LNCaP clone FGC (cell line): ENCODE data around the gene GARIN5A.
A peak's percentile ranks its signal among the peaks of the same experiment; 100 is the strongest.

ENCODE experiments used
- DNase-seq: peaks from one replicate; pipeline ENCODE4 v3.0.0-alpha.2; 2011; ENCODE audit warnings: low read depth
- H3K4me3 ChIP-seq: 2 replicates; pipeline ENCODE4 v1.5.1; 2011; ENCODE audit warnings: mild to moderate bottlenecking, low read depth, low read length, control low read depth
- CTCF ChIP-seq: IDR thresholded peaks from 2 replicates; pipeline ENCODE4 v1.5.1; 2012; ENCODE audit warnings: mild to moderate bottlenecking; ENCODE audit not compliant: control insufficient read depth, insufficient read depth; ENCODE audit errors: extremely low read depth

Gene GARIN5A

DNA sequence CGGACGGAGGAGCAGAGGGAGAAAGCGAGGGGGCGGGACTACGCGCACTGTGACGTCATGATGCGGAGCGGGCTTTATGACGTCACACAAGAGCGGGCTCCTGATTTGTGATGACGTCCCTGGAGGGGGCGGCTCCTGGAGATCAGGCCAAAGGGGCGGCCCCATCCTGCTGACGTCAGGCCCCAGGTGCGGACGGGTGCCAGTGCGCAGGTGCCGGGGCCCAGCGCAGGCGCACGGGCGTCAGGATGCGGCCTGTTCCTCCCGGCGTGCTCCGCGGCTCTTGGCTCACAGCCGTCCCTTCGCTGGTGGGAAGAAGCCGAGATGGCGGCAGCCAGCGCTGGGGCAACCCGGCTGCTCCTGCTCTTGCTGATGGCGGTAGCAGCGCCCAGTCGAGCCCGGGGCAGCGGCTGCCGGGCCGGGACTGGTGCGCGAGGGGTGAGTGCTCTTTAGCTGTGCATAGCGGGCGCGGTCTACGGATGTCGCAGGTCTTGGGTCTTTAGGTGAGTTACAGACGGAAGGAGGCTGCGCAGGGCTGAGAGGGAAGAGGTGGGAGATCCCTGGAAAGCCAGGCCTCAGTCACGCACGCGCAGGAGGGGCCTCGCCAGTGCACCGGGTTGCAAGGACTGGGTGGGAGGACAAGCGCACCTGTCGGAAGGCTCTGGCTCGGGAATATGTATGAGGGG lies at the start of gene GARIN5A, which contains the start of gene EMC10:
TSS of gene GARIN5A (minus strand) at position 625 of the 683 bp plus-strand sequence. CDS start at position 165, 460 bp downstream.
TSS of gene EMC10 (plus strand) at position 284 of the 683 bp plus-strand sequence. CDS start at position 322, 38 bp downstream.
- DNase-seq = peak; percentile 86
- H3K4me3 ChIP-seq = peak within 1 kb of the TSS; percentile 80
- no peak for TF ChIP-seq CTCF

- no peak for DNase-seq
- no peak for TF ChIP-seq CTCF
- no peak overlapping the region for H3K4me3 ChIP-seq
Measured at GRCh38 chr19:50522881-50523280, 46.2 kb upstream of the GARIN5A start.

DNA sequence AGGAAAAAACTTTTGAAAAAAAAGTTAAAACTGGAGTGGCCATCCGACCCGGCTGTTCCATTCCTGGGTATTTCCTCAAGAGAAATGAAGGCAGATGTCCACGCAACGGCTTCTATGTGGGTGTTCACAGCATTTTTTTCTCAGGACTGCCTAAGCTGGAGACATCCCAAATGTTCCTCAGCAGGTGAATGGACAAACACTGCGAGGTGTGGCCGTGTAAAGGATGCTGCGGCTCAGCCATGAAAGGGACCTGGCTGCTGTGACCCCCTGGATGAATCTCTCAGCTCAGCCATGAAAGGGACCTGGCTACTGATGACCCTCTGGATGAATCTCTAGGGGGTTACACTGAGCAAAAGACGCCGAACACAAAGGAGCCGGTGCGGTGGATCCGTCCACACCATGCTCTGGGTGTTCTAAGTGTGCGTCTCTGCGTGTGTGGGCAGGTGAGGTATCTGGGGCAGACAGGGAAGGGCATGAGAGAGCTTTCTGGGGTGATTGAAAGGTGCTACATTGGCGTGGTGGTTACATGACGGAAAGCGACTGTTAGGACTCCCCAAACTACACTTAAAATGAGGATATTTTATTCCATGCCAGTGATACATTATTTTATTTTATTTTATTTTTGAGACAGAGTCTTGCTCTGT lies 44.3 kb upstream of the GARIN5A start:
- H3K4me3 ChIP-seq = no peak overlapping the region
- no peak for TF ChIP-seq CTCF
- DNase-seq = no peak

- no peak for TF ChIP-seq CTCF
- H3K4me3 ChIP-seq = no peak overlapping the region
- no peak for DNase-seq
Measured at GRCh38 chr19:50519006-50519575, 42.4 kb upstream of the GARIN5A start.

DNA sequence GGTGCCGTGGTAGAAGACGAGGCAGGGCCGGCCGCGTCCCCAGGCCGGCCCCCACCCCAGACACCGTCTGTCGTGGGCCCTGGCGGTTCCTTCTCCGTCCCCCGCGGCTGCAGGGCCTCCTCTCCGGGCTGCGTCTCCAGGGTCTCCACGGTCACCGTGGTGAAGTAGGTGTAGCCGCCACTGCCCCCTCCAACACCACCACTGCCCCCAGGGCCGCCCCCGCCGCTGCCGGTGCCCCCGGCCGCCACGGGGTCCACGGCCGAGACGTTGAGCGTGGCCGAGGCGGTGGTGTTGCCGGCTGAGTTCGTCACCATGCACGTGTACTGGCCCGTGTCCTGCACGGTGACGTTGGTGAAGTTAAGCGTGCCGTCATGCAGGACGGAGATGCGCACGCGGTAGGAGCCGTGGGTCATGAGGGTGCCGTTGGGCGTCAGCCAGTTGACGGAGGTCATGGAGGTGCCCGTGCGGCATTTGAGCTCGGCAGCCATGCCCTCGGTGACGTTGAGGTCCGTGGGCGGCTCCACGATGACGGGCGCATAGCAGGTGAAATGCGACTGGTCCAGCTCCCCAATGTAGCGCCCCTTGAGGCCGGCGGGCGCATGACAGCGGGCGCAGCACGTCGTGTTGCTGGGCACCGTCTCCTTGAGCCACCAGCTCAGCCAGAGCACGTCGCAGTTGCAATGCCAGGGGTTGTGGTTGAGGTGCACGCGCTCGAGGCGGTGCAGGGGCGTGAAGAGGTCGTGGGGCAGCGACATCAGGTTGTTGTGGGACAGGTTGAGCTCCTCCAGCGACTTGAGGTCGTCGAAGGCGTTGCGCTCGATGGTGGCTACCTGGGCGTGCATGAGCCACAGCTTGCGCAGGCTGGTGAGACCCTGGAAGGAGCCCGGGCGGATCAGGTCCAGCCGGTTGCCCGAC lies 41.7 kb upstream of the GARIN5A start:
- 0 out of 2 replicates have a peak, but pooled peaks have one; percentile 9 for TF ChIP-seq CTCF
- no peak for DNase-seq
- no peak overlapping the region for H3K4me3 ChIP-seq

- no peak for DNase-seq
- H3K4me3 ChIP-seq = no peak overlapping the region
- TF ChIP-seq CTCF = no peak
Measured at GRCh38 chr19:50517704-50518075, 41.0 kb upstream of the GARIN5A start.
